ENCODE data around the gene NRXN3.

Gene NRXN3

GRCh38 chr14:79605849-79606248, 1435.7 kb downstream of the NRXN3 start:
- no peak overlapping the region for H3K4me3 ChIP-seq (ENCODE audit: low read depth, low read length, poor library complexity, severe bottlenecking)
- no peak overlapping the region for H3K9ac ChIP-seq (ENCODE audit: low read length)
- H3K79me2 ChIP-seq (ENCODE audit: insufficient read depth, low read length), result no peaks in the 10 kb centered on the region
- no peak overlapping the region for H3K27ac ChIP-seq (ENCODE audit: low read depth, low read length, poor library complexity, severe bottlenecking)
- no peaks in the 10 kb centered on the region for H3F3A ChIP-seq (ENCODE audit: insufficient read depth, low read length)
- no peak overlapping the region for H2AFZ ChIP-seq (ENCODE audit: low read length)
- H3K4me2 ChIP-seq (ENCODE audit: low read length), result no peak overlapping the region
- H3K27me3 ChIP-seq (ENCODE audit: insufficient read depth, low read length), result no peaks in the 10 kb centered on the region
- TF ChIP-seq EZH2 (IDR thresholded peaks at IDR 0.05; ENCODE audit: borderline replicate concordance, low read length), result no peak
- TF ChIP-seq, protein P1, sequence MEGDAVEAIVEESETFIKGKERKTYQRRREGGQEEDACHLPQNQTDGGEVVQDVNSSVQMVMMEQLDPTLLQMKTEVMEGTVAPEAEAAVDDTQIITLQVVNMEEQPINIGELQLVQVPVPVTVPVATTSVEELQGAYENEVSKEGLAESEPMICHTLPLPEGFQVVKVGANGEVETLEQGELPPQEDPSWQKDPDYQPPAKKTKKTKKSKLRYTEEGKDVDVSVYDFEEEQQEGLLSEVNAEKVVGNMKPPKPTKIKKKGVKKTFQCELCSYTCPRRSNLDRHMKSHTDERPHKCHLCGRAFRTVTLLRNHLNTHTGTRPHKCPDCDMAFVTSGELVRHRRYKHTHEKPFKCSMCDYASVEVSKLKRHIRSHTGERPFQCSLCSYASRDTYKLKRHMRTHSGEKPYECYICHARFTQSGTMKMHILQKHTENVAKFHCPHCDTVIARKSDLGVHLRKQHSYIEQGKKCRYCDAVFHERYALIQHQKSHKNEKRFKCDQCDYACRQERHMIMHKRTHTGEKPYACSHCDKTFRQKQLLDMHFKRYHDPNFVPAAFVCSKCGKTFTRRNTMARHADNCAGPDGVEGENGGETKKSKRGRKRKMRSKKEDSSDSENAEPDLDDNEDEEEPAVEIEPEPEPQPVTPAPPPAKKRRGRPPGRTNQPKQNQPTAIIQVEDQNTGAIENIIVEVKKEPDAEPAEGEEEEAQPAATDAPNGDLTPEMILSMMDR (IDR thresholded peaks at IDR 0.05; ENCODE audit: low read length), result no peak
- no peaks in the 10 kb centered on the region for H3K36me3 ChIP-seq (ENCODE audit: insufficient read depth, low read length)
- no peaks in the 10 kb centered on the region for H4K20me1 ChIP-seq (ENCODE audit: insufficient read depth, low read length)
- H3K4me1 ChIP-seq (ENCODE audit: insufficient read depth, low read length, severe bottlenecking), result no peaks in the 10 kb centered on the region
- H3K9me3 ChIP-seq (ENCODE audit: low read length), result no peaks in the 10 kb centered on the region
- no peaks in the 10 kb centered on the region for H3K9me2 ChIP-seq (ENCODE audit: low read depth, low read length)

GRCh38 chr14:79608446-79608845, 1438.3 kb downstream of the NRXN3 start:
- Histone ChIP-seq H3K9ac (ENCODE audit: low read length) (no peak overlapping the region), H3K9me3 (ENCODE audit: low read length) (no peaks in the 10 kb centered on the region), H3K36me3 (ENCODE audit: insufficient read depth, low read length) (no peaks in the 10 kb centered on the region), H2AFZ (ENCODE audit: low read length) (no peak overlapping the region), H4K20me1 (ENCODE audit: insufficient read depth, low read length) (no peaks in the 10 kb centered on the region), H3K79me2 (ENCODE audit: insufficient read depth, low read length) (no peaks in the 10 kb centered on the region), H3K27ac (ENCODE audit: low read depth, low read length, poor library complexity, severe bottlenecking) (no peak overlapping the region), H3K4me3 (ENCODE audit: low read depth, low read length, poor library complexity, severe bottlenecking) (no peak overlapping the region), H3F3A (ENCODE audit: insufficient read depth, low read length) (no peaks in the 10 kb centered on the region), H3K27me3 (ENCODE audit: insufficient read depth, low read length) (no peaks in the 10 kb centered on the region), H3K4me2 (ENCODE audit: low read length) (no peak overlapping the region), H3K4me1 (ENCODE audit: insufficient read depth, low read length, severe bottlenecking) (no peaks in the 10 kb centered on the region), H3K9me2 (ENCODE audit: low read depth, low read length) (no peaks in the 10 kb centered on the region)
- TF ChIP-seq, protein P1 (IDR thresholded peaks at IDR 0.05; ENCODE audit: low read length), result no peak
- TF ChIP-seq EZH2 (IDR thresholded peaks at IDR 0.05; ENCODE audit: borderline replicate concordance, low read length), result no peak

GRCh38 chr14:79613625-79614024, 1443.5 kb downstream of the NRXN3 start:
- Histone ChIP-seq H3K27me3 (ENCODE audit: insufficient read depth, low read length) (no peaks in the 10 kb centered on the region), H3K36me3 (ENCODE audit: insufficient read depth, low read length) (no peaks in the 10 kb centered on the region), H3K4me2 (ENCODE audit: low read length) (no peak overlapping the region), H3K27ac (ENCODE audit: low read depth, low read length, poor library complexity, severe bottlenecking) (no peak overlapping the region), H3F3A (ENCODE audit: insufficient read depth, low read length) (no peaks in the 10 kb centered on the region), H4K20me1 (ENCODE audit: insufficient read depth, low read length) (no peaks in the 10 kb centered on the region), H3K4me1 (ENCODE audit: insufficient read depth, low read length, severe bottlenecking) (no peaks in the 10 kb centered on the region), H3K9me3 (ENCODE audit: low read length) (no peaks in the 10 kb centered on the region), H3K9me2 (ENCODE audit: low read depth, low read length) (no peaks in the 10 kb centered on the region), H2AFZ (ENCODE audit: low read length) (no peak overlapping the region), H3K4me3 (ENCODE audit: low read depth, low read length, poor library complexity, severe bottlenecking) (no peak overlapping the region), H3K9ac (ENCODE audit: low read length) (no peak overlapping the region), H3K79me2 (ENCODE audit: insufficient read depth, low read length) (no peaks in the 10 kb centered on the region)
- TF ChIP-seq, protein P1 (IDR thresholded peaks at IDR 0.05; ENCODE audit: low read length), result no peak
- no peak for TF ChIP-seq EZH2 (IDR thresholded peaks at IDR 0.05; ENCODE audit: borderline replicate concordance, low read length)

Measured in OCI-LY1 (cell line).